ENCODE data around the gene GRID1. TPM values are rescaled to one million over a fixed set of nuclear protein-coding genes. Genes with fewer than 3 reads are reported as not detected.
"Not testable (repeated sequence)": the region's sequence is repeated elsewhere in the genome, so short reads cannot be mapped to it uniquely, and the experiment has no call there.

The GRID1 gene
- total RNA-seq, 2 donors from 2014 or later: 0.31 to 1.0 TPM

- no peak for DNase-seq
- intact Hi-C loops (cut with DNase I, micrococcal nuclease): no loop called here
- ATAC-seq: no peak
Measured at GRCh38 chr10:86393862-86394455, 27.4 kb upstream of the GRID1 start.

GRCh38 chr10:86393362-86393761, 26.8 kb upstream of the GRID1 start:
- peak; percentile 57 for ATAC-seq
- no peak for DNase-seq
- intact Hi-C loops (cut with DNase I, micrococcal nuclease): no loop called here

GRCh38 chr10:86392723-86393094, 26.1 kb upstream of the GRID1 start:
- intact Hi-C loops (cut with DNase I, micrococcal nuclease): no loop called here
- ATAC-seq (no peak), DNase-seq (no peak)

- intact Hi-C loops (cut with DNase I, micrococcal nuclease): no loop called here
- ATAC-seq: no peak
Measured at GRCh38 chr10:86391986-86392722, 25.6 kb upstream of the GRID1 start.

DNA sequence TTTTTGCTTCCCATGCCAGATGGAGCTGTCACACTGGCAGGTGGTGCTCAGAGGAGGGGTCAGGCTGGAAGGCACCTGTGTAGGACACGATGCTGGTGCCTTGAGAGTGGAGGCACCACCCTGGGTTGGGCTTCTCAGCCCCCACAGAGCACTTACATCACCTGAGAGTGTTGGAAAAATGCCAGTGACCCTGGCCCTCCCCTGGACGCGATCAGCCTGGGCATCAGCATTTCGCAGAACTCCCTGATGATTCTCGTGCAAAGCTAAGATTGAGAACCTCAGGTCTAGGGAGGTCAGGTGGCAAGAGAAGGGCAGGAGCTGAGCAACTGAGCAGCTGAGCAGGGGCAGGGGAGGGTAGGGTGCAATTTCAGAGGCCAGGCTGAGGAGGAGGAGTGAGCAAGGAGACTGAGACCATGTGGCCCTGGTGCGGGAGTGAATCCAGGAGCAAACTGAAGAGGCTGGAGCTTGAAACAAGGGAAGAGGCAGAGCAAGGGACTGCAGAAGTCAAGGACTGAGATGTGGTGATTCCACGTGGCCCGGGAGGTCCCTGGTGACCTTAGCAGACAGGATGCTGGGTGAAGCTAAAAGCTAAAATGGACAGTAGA, 24.7 kb upstream of the GRID1 start:
- ATAC-seq (no peak), DNase-seq (no peak)
- intact Hi-C loops (cut with DNase I, micrococcal nuclease): no loop called here

More at GRCh38 chr10:86391986-86392722, 25.6 kb upstream of the GRID1 start:
- no peak for DNase-seq

GRCh38 chr10:86390337-86391120, 23.9 kb upstream of the GRID1 start:
- intact Hi-C loops (cut with DNase I, micrococcal nuclease): no loop called here
- DNase-seq (no peak), ATAC-seq (peak; percentile 17)

- ATAC-seq: peak; percentile 92
- intact Hi-C loops (cut with DNase I, micrococcal nuclease): no loop called here
- DNase-seq: peak; percentile 55 to 77
Measured at GRCh38 chr10:86389441-86390193, 23.0 kb upstream of the GRID1 start.

GRCh38 chr10:86389109-86389440, 22.5 kb upstream of the GRID1 start:
- DNase-seq; ATAC-seq; intact Hi-C loops (cut with DNase I, micrococcal nuclease): not testable (repeated sequence)

- intact Hi-C loops (cut with DNase I, micrococcal nuclease): no loop called here
- no peak for ATAC-seq
- DNase-seq: no peak
Measured at GRCh38 chr10:86388119-86388704, 21.6 kb upstream of the GRID1 start.

DNA sequence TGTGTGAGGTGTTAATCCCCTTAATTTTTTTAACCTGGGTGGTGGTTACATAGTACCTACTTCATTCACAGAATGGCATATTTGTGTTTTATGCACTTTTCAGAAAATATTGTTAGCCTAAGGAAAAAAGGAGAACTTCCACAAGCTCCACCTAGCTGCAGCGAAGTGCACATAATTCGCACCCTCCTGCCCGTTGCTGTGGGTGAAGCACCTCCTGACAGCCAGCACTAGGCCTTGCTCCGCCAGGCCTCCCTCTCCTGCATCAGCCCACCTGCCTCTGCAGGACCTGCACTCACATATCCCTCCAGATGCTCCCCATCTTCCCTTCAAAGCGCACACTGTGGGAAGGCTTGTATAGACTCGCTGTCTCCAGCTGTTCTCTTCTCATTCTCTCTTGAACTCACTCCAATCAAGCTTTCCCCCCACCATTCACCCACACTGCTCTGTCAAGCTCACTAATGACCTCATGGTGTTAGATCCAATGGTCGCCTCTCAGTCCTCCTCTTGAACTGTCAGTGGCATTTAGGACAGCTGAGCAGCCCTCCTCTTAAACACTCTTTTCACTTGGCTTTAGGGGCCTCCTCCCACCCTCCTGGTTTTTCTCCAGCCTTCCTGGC, 20.7 kb upstream of the GRID1 start:
- DNase-seq: no peak
- intact Hi-C loops (cut with DNase I, micrococcal nuclease): no loop called here
- no peak for ATAC-seq

- intact Hi-C loops (cut with DNase I, micrococcal nuclease): no loop called here
- DNase-seq (no peak), ATAC-seq (no peak)
Measured at GRCh38 chr10:86385806-86386205, 19.2 kb upstream of the GRID1 start.

GRCh38 chr10:86377797-86378146, 11.2 kb upstream of the GRID1 start:
- ATAC-seq: no peak
- DNase-seq: no peak
- intact Hi-C loops (cut with DNase I, micrococcal nuclease): loop anchor here in 1 of 2 donors (10.0 kb wide), 1 partner anchor 823 kb away; no protein-coding TSS in a partner anchor

DNA sequence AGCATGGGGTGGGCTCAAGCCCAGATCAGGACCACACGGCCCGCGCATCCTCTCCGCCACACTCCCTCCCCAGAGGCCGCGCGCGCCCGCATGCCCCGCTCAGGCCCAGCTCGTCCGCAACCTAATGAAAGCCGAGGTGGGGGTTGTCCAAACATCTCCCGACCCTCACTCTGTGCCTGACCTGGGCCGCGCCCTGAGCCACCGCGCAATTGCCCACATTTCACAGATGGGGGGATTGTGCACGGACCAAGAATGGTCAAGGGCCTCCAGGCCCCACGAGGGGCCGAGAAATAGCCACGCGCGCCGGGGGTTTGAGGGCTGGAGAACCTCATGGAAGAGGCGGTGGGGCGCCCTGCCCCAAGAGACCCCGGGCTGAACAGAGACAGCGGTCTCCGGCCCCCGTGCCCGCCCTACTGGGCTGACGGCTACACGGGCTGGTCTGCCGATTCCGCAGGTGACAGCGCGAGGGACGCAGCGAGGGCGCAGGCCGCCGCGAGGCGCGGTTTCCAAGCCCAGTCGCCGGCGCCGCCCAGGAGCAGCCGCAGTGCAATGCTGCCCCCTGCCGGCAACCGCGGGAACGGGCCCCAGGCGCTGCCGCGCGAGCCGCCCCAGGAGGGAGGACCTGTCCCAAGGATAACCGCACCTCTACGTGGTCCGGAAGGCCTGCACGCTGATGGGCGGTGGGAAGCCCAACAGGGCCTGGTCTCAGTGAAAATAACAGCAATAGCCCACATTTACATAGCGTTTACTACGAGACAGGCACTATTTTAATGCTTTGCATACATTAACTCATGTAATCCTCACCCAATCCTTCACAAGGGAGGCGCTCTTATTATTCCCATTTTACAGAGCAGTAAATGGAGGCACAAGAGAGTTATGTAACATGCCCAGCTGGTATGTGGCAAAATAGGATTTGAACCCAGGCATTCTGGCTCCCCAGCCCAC, 10.5 kb upstream of the GRID1 start:
- intact Hi-C loops (cut with DNase I, micrococcal nuclease): loop anchor here in 1 of 2 donors (10.0 kb wide), 1 partner anchor 822 kb away; no protein-coding TSS in a partner anchor
- DNase-seq: peak; percentile 49 to 82
- peak; percentile 99 for ATAC-seq

DNA sequence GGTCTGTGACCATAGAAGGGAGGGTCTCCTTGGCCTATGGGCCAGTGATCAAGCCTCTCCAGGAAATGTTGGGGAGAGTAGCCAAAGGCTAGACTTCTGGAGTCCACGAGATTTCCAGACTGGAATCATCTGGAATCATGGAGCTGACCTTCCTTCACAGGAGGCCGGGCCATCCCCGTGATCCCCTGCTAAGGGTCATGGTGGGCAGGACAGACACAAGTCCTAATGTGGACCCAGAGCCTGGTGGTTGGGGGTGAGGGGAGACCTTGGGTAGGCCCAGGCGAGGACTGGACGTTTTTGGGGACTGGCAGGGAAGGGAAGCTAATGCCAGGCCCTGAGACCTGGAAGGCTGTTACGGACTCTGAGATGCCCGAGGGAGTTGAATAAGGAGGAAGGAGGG, 9.8 kb upstream of the GRID1 start:
- intact Hi-C loops (cut with DNase I, micrococcal nuclease): loop anchor here in 1 of 2 donors (10.0 kb wide), 1 partner anchor 822 kb away; no protein-coding TSS in a partner anchor
- ATAC-seq (no peak), DNase-seq (peak in 1 of 2 donors; percentile 12)

DNA sequence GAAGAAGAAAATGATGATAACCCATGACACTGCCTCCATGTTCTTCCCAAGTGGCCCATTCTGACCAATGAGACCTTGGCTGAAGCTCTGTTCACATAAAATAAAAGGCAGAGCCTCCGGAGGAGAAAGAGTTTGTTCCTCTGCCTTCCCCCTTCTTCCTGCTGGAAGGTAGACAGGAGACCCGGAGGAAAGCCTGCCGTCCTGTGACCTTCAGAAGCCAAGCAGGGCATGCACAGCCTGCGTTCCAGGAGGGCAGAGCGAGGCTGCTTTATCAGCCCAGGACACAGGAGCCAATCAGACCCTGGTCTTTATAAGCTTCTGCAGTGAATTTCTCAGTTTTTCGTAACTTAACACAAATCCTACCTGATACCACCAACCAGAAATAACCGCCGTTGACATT, 8.6 kb upstream of the GRID1 start:
- intact Hi-C loops (cut with DNase I, micrococcal nuclease): loop anchor here in 1 of 2 donors (10.0 kb wide), 1 partner anchor 820 kb away; no protein-coding TSS in a partner anchor
- no peak for ATAC-seq
- no peak for DNase-seq

DNA sequence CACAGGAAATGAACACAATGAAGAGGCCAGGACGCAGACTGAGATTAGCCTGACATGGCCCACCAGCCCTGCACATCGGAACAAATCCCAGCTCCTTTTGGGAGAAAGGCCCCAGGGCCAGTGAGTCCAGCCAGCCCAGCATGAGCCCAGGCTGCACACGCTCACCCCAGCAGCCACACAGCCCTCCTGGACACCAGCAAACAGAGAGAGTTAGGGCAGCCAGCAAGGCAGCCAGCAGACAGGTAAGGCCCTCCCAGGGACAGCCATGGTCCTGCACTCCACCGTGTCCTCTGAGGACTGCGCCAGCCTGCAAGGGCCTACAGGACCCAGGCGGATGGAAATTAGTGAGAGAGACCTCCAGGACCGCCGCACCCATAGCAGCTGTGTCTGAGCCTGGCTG, 8.1 kb upstream of the GRID1 start:
- intact Hi-C loops (cut with DNase I, micrococcal nuclease): loop anchor here in 1 of 2 donors (10.0 kb wide), 1 partner anchor 820 kb away; no protein-coding TSS in a partner anchor
- peak in 1 of 2 donors; percentile 11 for DNase-seq

GRCh38 chr10:86373828-86374227, 7.2 kb upstream of the GRID1 start:
- ATAC-seq: no peak
- peak in 1 of 2 donors; percentile 15 for DNase-seq
- intact Hi-C loops (cut with DNase I, micrococcal nuclease): loop anchor here in 1 of 2 donors (10.0 kb wide), 1 partner anchor 819 kb away; no protein-coding TSS in a partner anchor

More for the DNA sequence above, 8.1 kb upstream of the GRID1 start:
- ATAC-seq: no peak
